HEK293 (cell line): ENCODE measurements around the gene DSE.

ENCODE experiments used
- CTCF ChIA-PET: fragments of 350-600 bp; formaldehyde crosslinking; extraction: SDS; loops from one replicate; lab custom pipeline; 2021; ENCODE audit warnings: antibody characterized with exemption; lab: Yijun Ruan, JAX
- POLR2A ChIA-PET: fragments of 300-600 bp; formaldehyde crosslinking; extraction: SDS; loops from one replicate; lab custom pipeline; 2020; ENCODE audit warnings: antibody characterized with exemption, inconsistent platforms; lab: Yijun Ruan, JAX
- H3K27ac ChIP-seq: fragments of 200-500 bp; sonication (Bioruptor generic); 2 replicates; pipeline ENCODE4 v1.5.1; 2014; ENCODE audit warnings: low read depth, low read length, control low read depth, inconsistent platforms; ENCODE audit errors: extremely low read depth
- H3K36me3 ChIP-seq, 2 experiments: fragments of 200-500 bp in 1 of 2; sonication (Bioruptor generic) in 1 of 2; 1 replicate in 1 of 2; 2 replicates in 1 of 2; pipeline ENCODE4 v1.5.1; 2014 to 2017; ENCODE audit warnings: inconsistent platforms in 2 of 2, low read length in 2 of 2; ENCODE audit not compliant: control insufficient read depth in 2 of 2, insufficient read depth in 1 of 2
- H3K4me1 ChIP-seq: fragments of 200-500 bp; sonication (Bioruptor generic); 2 replicates; pipeline ENCODE4 v1.5.1; 2014; ENCODE audit warnings: mild to moderate bottlenecking, low read length, inconsistent platforms; ENCODE audit not compliant: control insufficient read depth, insufficient read depth
- H3K4me3 ChIP-seq: 2 replicates; pipeline ENCODE4 v1.5.1; 2011; ENCODE audit warnings: low read depth, mild to moderate bottlenecking, control low read depth, low read length, moderate library complexity
- H3K9me3 ChIP-seq: fragments of 200-500 bp; sonication (Bioruptor generic); 2 replicates; pipeline ENCODE4 v1.5.1; 2014; ENCODE audit warnings: low read depth, low read length, inconsistent platforms; ENCODE audit not compliant: control insufficient read depth, insufficient read depth
- HOXD13 ChIP-seq: sonication (generic); formaldehyde crosslinking; IDR thresholded peaks from 2 replicates; pipeline ENCODE4 v1.8.0; 2022; ENCODE audit warnings: missing genetic modification reagents, borderline replicate concordance
- KLF16 ChIP-seq: fragments of 450-650 bp; formaldehyde crosslinking; IDR thresholded peaks from 2 replicates; pipeline ENCODE4 v1.5.1; 2017; ENCODE audit warnings: missing biosample characterization, missing genetic modification characterization
- PRDM1 ChIP-seq: fragments of 450-650 bp; formaldehyde crosslinking; IDR thresholded peaks from 2 replicates; pipeline ENCODE4; 2016; ENCODE audit warnings: missing biosample characterization, missing genetic modification characterization
- ZIC2 ChIP-seq: fragments of 450-650 bp; formaldehyde crosslinking; IDR thresholded peaks from 2 replicates; pipeline ENCODE4 v1.5.1; 2016; ENCODE audit warnings: missing biosample characterization, missing genetic modification characterization
- ZNF174 ChIP-seq: fragments of 450-650 bp; formaldehyde crosslinking; IDR thresholded peaks from 2 replicates; pipeline ENCODE4 v1.5.0; 2017; ENCODE audit warnings: missing biosample characterization, mild to moderate bottlenecking, missing genetic modification characterization
- ZNF391 ChIP-seq: fragments of 450-650 bp; formaldehyde crosslinking; IDR thresholded peaks from 2 replicates; pipeline ENCODE4 v1.5.1; 2016; ENCODE audit warnings: low read depth, missing biosample characterization, missing genetic modification characterization, borderline replicate concordance
- ZNF404 ChIP-seq: fragments of 450-650 bp; formaldehyde crosslinking; IDR thresholded peaks from 2 replicates; pipeline ENCODE4 v1.5.1; 2017; ENCODE audit warnings: missing biosample characterization, missing genetic modification characterization
- ZNF561 ChIP-seq: fragments of 450-650 bp; IDR thresholded peaks from 2 replicates; pipeline ENCODE4 v1.5.1; 2018; ENCODE audit warnings: missing biosample characterization, missing genetic modification characterization, borderline replicate concordance
- ZNF654 ChIP-seq: fragments of 450-650 bp; formaldehyde crosslinking; IDR thresholded peaks from 2 replicates; pipeline ENCODE4 v1.5.1; 2016; ENCODE audit warnings: low read depth, missing biosample characterization, missing genetic modification characterization
- ZNF777 ChIP-seq: fragments of 450-650 bp; formaldehyde crosslinking; IDR thresholded peaks from 2 replicates; pipeline ENCODE4 v1.5.1; 2017; ENCODE audit warnings: missing biosample characterization, missing genetic modification characterization, borderline replicate concordance
- TF ChIP-seq, protein P1 (sequence below): fragments of 450-650 bp; formaldehyde crosslinking; IDR thresholded peaks from 2 replicates; pipeline ENCODE4 v1.5.1; 2017; ENCODE audit warnings: missing biosample characterization, missing genetic modification characterization
- TF ChIP-seq, protein P2 (sequence below): fragments of 450-650 bp; formaldehyde crosslinking; IDR thresholded peaks from 2 replicates; pipeline ENCODE4 v1.5.1; 2016; ENCODE audit warnings: missing biosample characterization, missing genetic modification characterization
- TF ChIP-seq, protein P3 (sequence below): fragments of 450-650 bp; formaldehyde crosslinking; IDR thresholded peaks from 2 replicates; pipeline ENCODE4 v1.5.0; 2017; ENCODE audit warnings: missing biosample characterization, missing genetic modification characterization, borderline replicate concordance
- TF ChIP-seq, protein P4 (sequence below): fragments of 450-650 bp; formaldehyde crosslinking; IDR thresholded peaks from 2 replicates; pipeline ENCODE4 v1.5.1; 2016; ENCODE audit warnings: missing biosample characterization, missing genetic modification characterization
- TF ChIP-seq, protein P5 (sequence below): fragments of 450-650 bp; formaldehyde crosslinking; IDR thresholded peaks from 2 replicates; pipeline ENCODE4 v1.5.1; 2017; ENCODE audit warnings: missing biosample characterization, missing genetic modification characterization

DSE gene

DNA sequence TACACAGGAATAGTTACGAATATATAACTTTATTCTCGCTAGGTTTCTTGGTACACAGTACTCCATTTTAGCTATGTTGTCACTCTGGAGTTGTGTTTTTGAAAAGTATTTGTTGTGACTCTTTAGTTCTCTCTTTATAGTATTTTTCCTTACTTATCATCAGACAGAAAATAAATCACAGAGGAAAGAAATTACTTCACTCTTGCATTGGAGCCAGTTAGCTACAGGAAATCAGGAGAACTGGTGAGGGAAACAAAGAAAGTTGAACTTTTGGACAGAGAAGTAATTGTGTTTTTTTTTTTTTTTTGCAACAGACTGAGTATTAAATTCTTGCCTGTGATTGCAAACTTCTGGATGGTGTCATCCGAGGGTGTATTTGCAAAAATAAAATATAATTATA, 33.9 kb downstream of the DSE start:
- TF ChIP-seq, protein P1, sequence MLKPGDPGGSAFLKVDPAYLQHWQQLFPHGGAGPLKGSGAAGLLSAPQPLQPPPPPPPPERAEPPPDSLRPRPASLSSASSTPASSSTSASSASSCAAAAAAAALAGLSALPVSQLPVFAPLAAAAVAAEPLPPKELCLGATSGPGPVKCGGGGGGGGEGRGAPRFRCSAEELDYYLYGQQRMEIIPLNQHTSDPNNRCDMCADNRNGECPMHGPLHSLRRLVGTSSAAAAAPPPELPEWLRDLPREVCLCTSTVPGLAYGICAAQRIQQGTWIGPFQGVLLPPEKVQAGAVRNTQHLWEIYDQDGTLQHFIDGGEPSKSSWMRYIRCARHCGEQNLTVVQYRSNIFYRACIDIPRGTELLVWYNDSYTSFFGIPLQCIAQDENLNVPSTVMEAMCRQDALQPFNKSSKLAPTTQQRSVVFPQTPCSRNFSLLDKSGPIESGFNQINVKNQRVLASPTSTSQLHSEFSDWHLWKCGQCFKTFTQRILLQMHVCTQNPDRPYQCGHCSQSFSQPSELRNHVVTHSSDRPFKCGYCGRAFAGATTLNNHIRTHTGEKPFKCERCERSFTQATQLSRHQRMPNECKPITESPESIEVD = 0 out of 2 replicates have a peak, but pooled peaks have one; percentile 4
- TF ChIP-seq ZNF404 (tag by site-specific recombination) = no peak
- H3K4me3 ChIP-seq = no peak overlapping the region
- peaks cover 10% of the 10 kb centered on the region for H3K4me1 ChIP-seq
- POLR2A ChIA-PET = interaction anchor here (0.7 to 1.7 kb wide), 2 partner anchors 34 to 89 kb away, joined by 3 to 6 read pairs; no protein-coding TSS in a partner anchor
- H3K36me3 ChIP-seq = peaks cover 0 to 9% of the 10 kb centered on the region in 2 experiments; a peak in 1 of 3 replicates
- no peaks in the 10 kb centered on the region for H3K9me3 ChIP-seq
- H3K27ac ChIP-seq = no peak overlapping the region
- CTCF ChIA-PET = interaction anchor here (0.7 to 4.3 kb wide), 3 partner anchors 11 to 117 kb away, joined by 4 to 15 read pairs (median 9); no protein-coding TSS in a partner anchor

DNA sequence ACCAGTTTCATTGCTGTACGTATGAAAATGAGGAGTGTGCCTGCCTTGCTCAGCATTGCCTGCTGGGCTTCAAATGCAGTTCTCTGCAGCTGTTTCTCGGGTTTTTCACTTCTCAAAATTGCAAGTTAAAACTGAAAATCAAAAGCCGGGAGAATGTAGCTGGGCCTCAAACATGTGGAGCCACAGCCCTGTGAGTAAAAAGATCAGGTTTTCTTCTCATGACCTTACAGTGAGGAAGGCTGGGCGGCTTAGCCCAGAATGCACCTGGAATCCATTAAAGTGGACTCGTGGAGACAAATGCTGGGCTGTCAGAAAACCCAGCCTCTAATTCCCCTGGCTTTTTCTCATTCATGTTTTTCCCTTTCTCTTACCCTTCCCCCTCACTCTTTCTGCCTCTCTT, 34.4 kb downstream of the DSE start:
- TF ChIP-seq ZNF391 (tag by site-specific recombination) = no peak
- TF ChIP-seq, protein P1 = 0 out of 2 replicates have a peak, but pooled peaks have one; percentile 6
- peak; percentile 75 for TF ChIP-seq PRDM1 (tag by site-specific recombination)
- no peak for TF ChIP-seq ZNF654 (tag by site-specific recombination)
- TF ChIP-seq, protein P2, sequence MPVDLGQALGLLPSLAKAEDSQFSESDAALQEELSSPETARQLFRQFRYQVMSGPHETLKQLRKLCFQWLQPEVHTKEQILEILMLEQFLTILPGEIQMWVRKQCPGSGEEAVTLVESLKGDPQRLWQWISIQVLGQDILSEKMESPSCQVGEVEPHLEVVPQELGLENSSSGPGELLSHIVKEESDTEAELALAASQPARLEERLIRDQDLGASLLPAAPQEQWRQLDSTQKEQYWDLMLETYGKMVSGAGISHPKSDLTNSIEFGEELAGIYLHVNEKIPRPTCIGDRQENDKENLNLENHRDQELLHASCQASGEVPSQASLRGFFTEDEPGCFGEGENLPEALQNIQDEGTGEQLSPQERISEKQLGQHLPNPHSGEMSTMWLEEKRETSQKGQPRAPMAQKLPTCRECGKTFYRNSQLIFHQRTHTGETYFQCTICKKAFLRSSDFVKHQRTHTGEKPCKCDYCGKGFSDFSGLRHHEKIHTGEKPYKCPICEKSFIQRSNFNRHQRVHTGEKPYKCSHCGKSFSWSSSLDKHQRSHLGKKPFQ (tag by site-specific recombination) = no peak
- no peak for TF ChIP-seq ZNF777
- CTCF ChIA-PET = interaction anchor here (0.6 to 4.3 kb wide), 4 partner anchors 11 to 129 kb away, joined by 3 to 15 read pairs (median 6); no protein-coding TSS in a partner anchor
- Histone ChIP-seq H3K4me3 (no peak overlapping the region), H3K27ac (no peak overlapping the region), H3K36me3 (peaks cover 0 to 6% of the 10 kb centered on the region in 2 experiments; a peak in 1 of 3 replicates), H3K9me3 (no peaks in the 10 kb centered on the region), H3K4me1 (peaks cover 10% of the 10 kb centered on the region)
- POLR2A ChIA-PET = no interaction called here

DNA sequence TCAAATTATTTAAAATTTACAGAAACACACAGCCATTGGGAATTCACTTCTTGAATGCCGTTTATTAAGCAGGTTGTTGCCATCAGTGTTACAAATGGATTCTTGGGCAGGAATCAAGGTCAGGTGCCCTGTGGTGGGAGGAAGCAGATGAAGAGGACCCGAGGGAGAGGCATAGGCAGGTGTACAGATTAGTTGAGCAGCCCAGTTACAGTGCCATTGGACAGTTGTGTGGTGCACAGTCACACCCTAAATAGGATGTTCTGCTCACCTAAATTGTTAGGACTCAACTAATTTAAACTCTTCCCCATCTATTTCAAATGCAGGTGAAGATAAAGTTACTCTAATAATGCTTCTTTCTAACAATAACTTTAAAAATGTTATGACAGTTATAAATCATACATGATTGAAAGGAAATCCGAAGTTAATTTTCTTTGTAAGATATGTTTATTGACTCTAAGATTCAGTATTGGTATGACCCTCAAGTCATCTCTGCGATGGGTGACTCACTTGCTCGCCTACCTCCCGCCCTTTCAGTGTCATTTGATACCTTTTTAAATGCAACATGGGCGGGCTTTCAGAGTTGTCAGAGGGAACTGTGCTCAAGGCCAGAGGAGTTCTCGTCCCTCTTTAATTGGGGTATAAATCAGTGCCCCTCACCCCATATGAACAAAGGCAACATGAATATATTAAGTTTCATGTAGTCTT, 35.1 kb downstream of the DSE start:
- CTCF ChIA-PET = interaction anchor here (0.6 to 4.3 kb wide), 3 partner anchors 12 to 129 kb away, joined by 3 to 15 read pairs (median 9); no protein-coding TSS in a partner anchor
- no peak overlapping the region for H3K27ac ChIP-seq
- H3K4me3 ChIP-seq = no peak overlapping the region
- peaks cover 0 to 6% of the 10 kb centered on the region in 2 experiments; a peak in 1 of 3 replicates for H3K36me3 ChIP-seq
- POLR2A ChIA-PET = no interaction called here
- H3K4me1 ChIP-seq = peaks cover 11% of the 10 kb centered on the region
- no peaks in the 10 kb centered on the region for H3K9me3 ChIP-seq
- TF ChIP-seq ZNF777 = no peak
- TF ChIP-seq, protein P3, sequence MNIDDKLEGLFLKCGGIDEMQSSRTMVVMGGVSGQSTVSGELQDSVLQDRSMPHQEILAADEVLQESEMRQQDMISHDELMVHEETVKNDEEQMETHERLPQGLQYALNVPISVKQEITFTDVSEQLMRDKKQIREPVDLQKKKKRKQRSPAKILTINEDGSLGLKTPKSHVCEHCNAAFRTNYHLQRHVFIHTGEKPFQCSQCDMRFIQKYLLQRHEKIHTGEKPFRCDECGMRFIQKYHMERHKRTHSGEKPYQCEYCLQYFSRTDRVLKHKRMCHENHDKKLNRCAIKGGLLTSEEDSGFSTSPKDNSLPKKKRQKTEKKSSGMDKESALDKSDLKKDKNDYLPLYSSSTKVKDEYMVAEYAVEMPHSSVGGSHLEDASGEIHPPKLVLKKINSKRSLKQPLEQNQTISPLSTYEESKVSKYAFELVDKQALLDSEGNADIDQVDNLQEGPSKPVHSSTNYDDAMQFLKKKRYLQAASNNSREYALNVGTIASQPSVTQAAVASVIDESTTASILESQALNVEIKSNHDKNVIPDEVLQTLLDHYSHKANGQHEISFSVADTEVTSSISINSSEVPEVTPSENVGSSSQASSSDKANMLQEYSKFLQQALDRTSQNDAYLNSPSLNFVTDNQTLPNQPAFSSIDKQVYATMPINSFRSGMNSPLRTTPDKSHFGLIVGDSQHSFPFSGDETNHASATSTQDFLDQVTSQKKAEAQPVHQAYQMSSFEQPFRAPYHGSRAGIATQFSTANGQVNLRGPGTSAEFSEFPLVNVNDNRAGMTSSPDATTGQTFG = no peak
- TF ChIP-seq ZNF561 (tag by site-specific recombination) = 0 out of 2 replicates have a peak, but pooled peaks have one; percentile 63
- no peak for TF ChIP-seq ZIC2 (tag by site-specific recombination)
- TF ChIP-seq, protein P4, sequence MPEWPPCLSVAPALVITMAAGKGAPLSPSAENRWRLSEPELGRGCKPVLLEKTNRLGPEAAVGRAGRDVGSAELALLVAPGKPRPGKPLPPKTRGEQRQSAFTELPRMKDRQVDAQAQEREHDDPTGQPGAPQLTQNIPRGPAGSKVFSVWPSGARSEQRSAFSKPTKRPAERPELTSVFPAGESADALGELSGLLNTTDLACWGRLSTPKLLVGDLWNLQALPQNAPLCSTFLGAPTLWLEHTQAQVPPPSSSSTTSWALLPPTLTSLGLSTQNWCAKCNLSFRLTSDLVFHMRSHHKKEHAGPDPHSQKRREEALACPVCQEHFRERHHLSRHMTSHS (tag by site-specific recombination) = no peak
- TF ChIP-seq ZNF404 (tag by site-specific recombination) = no peak
- no peak for TF ChIP-seq ZNF391 (tag by site-specific recombination)
- TF ChIP-seq HOXD13 = no peak
- TF ChIP-seq KLF16 (tag by site-specific recombination) = no peak
- TF ChIP-seq, protein P5, sequence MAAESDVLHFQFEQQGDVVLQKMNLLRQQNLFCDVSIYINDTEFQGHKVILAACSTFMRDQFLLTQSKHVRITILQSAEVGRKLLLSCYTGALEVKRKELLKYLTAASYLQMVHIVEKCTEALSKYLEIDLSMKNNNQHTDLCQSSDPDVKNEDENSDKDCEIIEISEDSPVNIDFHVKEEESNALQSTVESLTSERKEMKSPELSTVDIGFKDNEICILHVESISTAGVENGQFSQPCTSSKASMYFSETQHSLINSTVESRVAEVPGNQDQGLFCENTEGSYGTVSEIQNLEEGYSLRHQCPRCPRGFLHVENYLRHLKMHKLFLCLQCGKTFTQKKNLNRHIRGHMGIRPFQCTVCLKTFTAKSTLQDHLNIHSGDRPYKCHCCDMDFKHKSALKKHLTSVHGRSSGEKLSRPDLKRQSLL (tag by site-specific recombination) = no peak
- TF ChIP-seq ZNF174 (tag by site-specific recombination) = no peak
